H9 (cell line): ENCODE results near the gene MTHFD1L. TPM values are rescaled to one million over a fixed set of nuclear protein-coding genes. Genes with fewer than 3 reads are reported as not detected.
"Not testable (repeated sequence)": the region's sequence is repeated elsewhere in the genome, so short reads cannot be mapped to it uniquely, and the experiment has no call there.

Experiments used
- DNase-seq: peaks from one replicate; pipeline ENCODE4 v3.0.0-alpha.2; 2017
- H2AFZ ChIP-seq: one replicate; pipeline ENCODE4 v1.6.1; 2013; ENCODE audit warnings: mild to moderate bottlenecking, low read length, control low read depth, moderate library complexity
- H2AK5ac ChIP-seq: 2 replicates; pipeline ENCODE4 v1.6.1; 2013; ENCODE audit warnings: low read length, control low read depth, mixed read lengths; ENCODE audit not compliant: insufficient read length
- H2BK120ac ChIP-seq: one replicate; pipeline ENCODE4 v1.6.1; 2013; ENCODE audit warnings: low read depth, mild to moderate bottlenecking, low read length, control low read depth, inconsistent platforms; ENCODE audit not compliant: poor library complexity, severe bottlenecking
- H2BK12ac ChIP-seq: 2 replicates; pipeline ENCODE4 v1.6.1; 2013; ENCODE audit warnings: low read length, control low read depth, mixed read lengths, low read depth; ENCODE audit not compliant: insufficient read length
- H2BK15ac ChIP-seq: 2 replicates; pipeline ENCODE4 v1.6.1; 2013; ENCODE audit warnings: low read depth, low read length, control low read depth
- H2BK20ac ChIP-seq: one replicate; pipeline ENCODE4 v1.6.1; 2013; ENCODE audit warnings: low read depth, mild to moderate bottlenecking, low read length, control low read depth, inconsistent platforms; ENCODE audit not compliant: poor library complexity, severe bottlenecking
- H2BK5ac ChIP-seq: 2 replicates; pipeline ENCODE4 v1.6.1; 2013; ENCODE audit warnings: low read length, control low read depth, mixed read lengths; ENCODE audit not compliant: insufficient read length
- H3K14ac ChIP-seq: 2 replicates; pipeline ENCODE4 v1.6.1; 2013; ENCODE audit warnings: low read length, control low read depth; ENCODE audit not compliant: insufficient read depth
- H3K18ac ChIP-seq: 2 replicates; pipeline ENCODE4 v1.6.1; 2013; ENCODE audit warnings: low read depth, mild to moderate bottlenecking, mixed read lengths, low read length, control low read depth; ENCODE audit not compliant: insufficient read length
- H3K23ac ChIP-seq: 2 replicates; pipeline ENCODE4 v1.6.1; 2013; ENCODE audit warnings: low read length, control low read depth, mixed read lengths, low read depth; ENCODE audit not compliant: insufficient read length
- H3K23me2 ChIP-seq: 2 replicates; pipeline ENCODE4 v1.6.1; 2013; ENCODE audit warnings: low read depth, mild to moderate bottlenecking, mixed read lengths, low read length, control low read depth; ENCODE audit not compliant: insufficient read length, poor library complexity, severe bottlenecking
- H3K27ac ChIP-seq: 2 replicates; pipeline ENCODE4 v1.5.1; 2013; ENCODE audit warnings: low read length, control low read depth, mixed read lengths, low read depth; ENCODE audit not compliant: insufficient read length
- H3K27me3 ChIP-seq: 2 replicates; pipeline ENCODE4 v1.6.1; 2013; ENCODE audit warnings: low read length, control low read depth, inconsistent platforms; ENCODE audit not compliant: insufficient read depth
- H3K4ac ChIP-seq: 2 replicates; pipeline ENCODE4 v1.6.1; 2013; ENCODE audit warnings: low read depth, mild to moderate bottlenecking, control low read depth, inconsistent platforms, low read length, moderate library complexity
- H3K4me1 ChIP-seq: 2 replicates; pipeline ENCODE4 v1.6.1; 2013; ENCODE audit warnings: low read length, control low read depth, inconsistent platforms; ENCODE audit not compliant: insufficient read depth
- H3K4me2 ChIP-seq: 2 replicates; pipeline ENCODE4 v1.6.1; 2013; ENCODE audit warnings: low read length, control low read depth, mixed read lengths; ENCODE audit not compliant: insufficient read length, insufficient read depth
- H3K56ac ChIP-seq: 2 replicates; pipeline ENCODE4 v1.6.1; 2013; ENCODE audit warnings: low read depth, mild to moderate bottlenecking, mixed read lengths, low read length, control low read depth; ENCODE audit not compliant: insufficient read length
- H3K79me1 ChIP-seq: 2 replicates; pipeline ENCODE4 v1.6.1; 2013; ENCODE audit warnings: low read depth, mild to moderate bottlenecking, moderate library complexity, low read length, control low read depth, inconsistent platforms; ENCODE audit not compliant: insufficient read depth, poor library complexity, severe bottlenecking
- H3K79me2 ChIP-seq: 2 replicates; pipeline ENCODE4 v1.6.1; 2013; ENCODE audit warnings: low read length, control low read depth, inconsistent platforms; ENCODE audit not compliant: insufficient read depth
- H3K9ac ChIP-seq: 2 replicates; pipeline ENCODE4 v1.6.1; 2013; ENCODE audit warnings: low read length, control low read depth, mixed read lengths; ENCODE audit not compliant: insufficient read length; ENCODE audit errors: extremely low read depth
- H3K9me3 ChIP-seq: one replicate; pipeline ENCODE4 v1.6.1; 2013; ENCODE audit warnings: low read depth, low read length, inconsistent platforms; ENCODE audit not compliant: control insufficient read depth
- H3T11ph ChIP-seq: one replicate; pipeline ENCODE4 v1.6.1; 2013; ENCODE audit warnings: mild to moderate bottlenecking, low read length, control low read depth, inconsistent platforms
- H4K20me1 ChIP-seq: one replicate; pipeline ENCODE4 v1.6.1; 2013; ENCODE audit not compliant: control insufficient read depth, insufficient read length, insufficient read depth
- H4K5ac ChIP-seq: 2 replicates; pipeline ENCODE4 v1.6.1; 2013; ENCODE audit warnings: low read depth, mild to moderate bottlenecking, mixed read lengths, low read length, control low read depth; ENCODE audit not compliant: insufficient read length
- H4K8ac ChIP-seq: replicated peaks from 2 replicates; pipeline ENCODE4 v1.6.1; 2013; ENCODE audit warnings: low read length, control low read depth, mixed read lengths, low read depth; ENCODE audit not compliant: insufficient read length
- H4K91ac ChIP-seq: 2 replicates; pipeline ENCODE4 v1.6.1; 2013; ENCODE audit warnings: low read depth, mild to moderate bottlenecking, moderate library complexity, mixed read lengths, low read length, control low read depth; ENCODE audit not compliant: insufficient read length
- H3K27ac Mint-ChIP-seq, 3 experiments: 2 replicates in 2 of 3; 3 replicates in 1 of 3; pipeline ENCODE4 v1.8.0; 2020 to 2021; ENCODE audit warnings: mixed read lengths in 3 of 3, mild to moderate bottlenecking in 1 of 3, moderate library complexity in 1 of 3
- H3K27me3 Mint-ChIP-seq: 2 replicates; pipeline ENCODE4 v1.8.0; 2021; ENCODE audit warnings: low read depth, mild to moderate bottlenecking, moderate library complexity, mixed read lengths
- H3K36me3 Mint-ChIP-seq, 3 experiments: 2 replicates in 2 of 3; 3 replicates in 1 of 3; pipeline ENCODE4 v1.8.0; 2020 to 2021; ENCODE audit warnings: low read depth in 3 of 3, mixed read lengths in 3 of 3; ENCODE audit not compliant: insufficient read depth in 1 of 3
- H3K4me1 Mint-ChIP-seq, 2 experiments: 2 replicates each; pipeline ENCODE4 v1.8.0; 2020; ENCODE audit warnings: mixed read lengths in 2 of 2
- H3K4me3 Mint-ChIP-seq, 2 experiments: 2 replicates in 1 of 2; 3 replicates in 1 of 2; pipeline ENCODE4 v1.8.0; 2020 to 2021; ENCODE audit warnings: mild to moderate bottlenecking in 2 of 2, mixed read lengths in 2 of 2, moderate library complexity in 1 of 2
- H3K9me3 Mint-ChIP-seq, 2 experiments: 2 replicates in 1 of 2; 3 replicates in 1 of 2; pipeline ENCODE4 v1.8.0; 2020; ENCODE audit warnings: mild to moderate bottlenecking in 2 of 2, mixed read lengths in 2 of 2, moderate library complexity in 1 of 2
- CTCF ChIP-seq: fragments of 200-600 bp; sonication (generic); conservative IDR thresholded peaks from 3 replicates; pipeline ENCODE4 v1.8.0; 2021; ENCODE audit warnings: antibody characterized with exemption, mild to moderate bottlenecking
- WGBS: extraction: QIAGEN DNeasy Blood & Tissue Kit; methylation state at CpG from one replicate; pipeline ENCODE4 v1.1.7; 2013; ENCODE audit warnings: missing lambda C conversion rate, low lambda C conversion rate, mixed read lengths; ENCODE audit not compliant: insufficient read length; ENCODE audit errors: extremely low coverage; 5-methylcytosine and 5-hydroxymethylcytosine counted together
- total RNA-seq: library from RNA; stranded (reverse); gene quantifications from 2 replicates; pipeline ENCODE4 v1.2.1, GENCODE V29; 2021

The MTHFD1L gene
- total RNA-seq, 1 experiment from 2014 or later = 90.2 TPM

- H3K79me2 ChIP-seq = no peaks in the 10 kb centered on the region
- no peaks in the 10 kb centered on the region for H4K20me1 ChIP-seq
- H3K9ac ChIP-seq = no peak overlapping the region
- H4K91ac ChIP-seq = no peak overlapping the region
- no CpG with 5 or more reads among the region's 5 CpGs for WGBS
- H4K5ac ChIP-seq = no peak overlapping the region
- H3K79me1 ChIP-seq = no peaks in the 10 kb centered on the region
- H4K8ac ChIP-seq = no peak overlapping the region
- TF ChIP-seq CTCF = no peak
- no peak overlapping the region for H3K23ac ChIP-seq
- no peak for DNase-seq
- H3K4me2 ChIP-seq = no peak overlapping the region
- no peak overlapping the region for H3T11ph ChIP-seq
- Mint-ChIP-seq H3K36me3 (peaks cover 31 to 52% (median 35%) of the 10 kb centered on the region in 3 experiments), H3K9me3 (no peaks in the 10 kb centered on the region; a peak in 1 of 5 replicates), H3K27ac (no peak overlapping the region), H3K27me3 (no peaks in the 10 kb centered on the region), H3K4me3 (no peak overlapping the region), H3K4me1 (peaks cover 17 to 21% of the 10 kb centered on the region in 2 experiments)
- no peaks in the 10 kb centered on the region for H3K27me3 ChIP-seq
- no peak overlapping the region for H3K27ac ChIP-seq
- peaks cover 4% of the 10 kb centered on the region; the same call in 1 of the 2 replicates for H3K4me1 ChIP-seq
- no peaks in the 10 kb centered on the region for H3K23me2 ChIP-seq
- no peak overlapping the region for H2BK15ac ChIP-seq
- H2BK5ac ChIP-seq = no peak overlapping the region
- H3K4ac ChIP-seq = no peak overlapping the region
- H3K56ac ChIP-seq = no peak overlapping the region
- no peak overlapping the region for H2BK20ac ChIP-seq
- H2BK12ac ChIP-seq = no peak overlapping the region
- no peak overlapping the region for H3K14ac ChIP-seq
- H2AFZ ChIP-seq = no peak overlapping the region
- no peaks in the 10 kb centered on the region for H3K9me3 ChIP-seq
- H3K18ac ChIP-seq = no peak overlapping the region
- no peak overlapping the region for H2BK120ac ChIP-seq
- H2AK5ac ChIP-seq = no peak overlapping the region
Observed at GRCh38 chr6:151041686-151042085, 176.2 kb downstream of the MTHFD1L start.

DNA sequence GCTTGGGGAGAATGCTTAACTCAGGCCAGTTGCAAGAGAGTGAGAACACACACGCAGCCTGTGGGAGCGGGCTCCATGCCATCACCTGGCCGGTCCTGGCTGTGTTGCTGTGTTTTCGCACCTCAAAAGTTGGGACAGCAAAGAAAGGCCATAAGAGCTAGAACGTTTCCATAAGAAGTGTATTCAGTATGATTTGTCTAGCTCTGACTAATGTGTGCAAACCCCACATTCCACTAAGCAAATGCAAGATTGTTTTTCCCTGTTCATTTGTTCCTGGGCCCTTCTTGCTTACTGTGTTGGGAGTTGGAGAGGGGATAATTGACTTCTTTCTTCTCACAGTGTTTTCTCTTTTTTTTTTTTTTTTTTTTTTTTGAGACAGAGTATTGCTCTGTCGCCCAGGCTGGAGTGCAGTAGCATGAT is 177.4 kb downstream of the MTHFD1L start:
- not testable (repeated sequence) for H4K91ac ChIP-seq, H3K14ac ChIP-seq, H2BK15ac ChIP-seq, DNase-seq, H3K79me2 ChIP-seq, H3K56ac ChIP-seq, H3K27ac ChIP-seq, H4K5ac ChIP-seq, H2BK120ac ChIP-seq, H3K23ac ChIP-seq, H2AK5ac ChIP-seq, H3K27me3 ChIP-seq, H2BK5ac ChIP-seq, H3K4me1 ChIP-seq, H3K23me2 ChIP-seq, H3K27me3 Mint-ChIP-seq, H4K8ac ChIP-seq, H2BK12ac ChIP-seq, H2AFZ ChIP-seq, H3K9me3 Mint-ChIP-seq, H3T11ph ChIP-seq, H3K9me3 ChIP-seq, H3K9ac ChIP-seq, H4K20me1 ChIP-seq, H3K4me3 Mint-ChIP-seq, H3K18ac ChIP-seq, H3K4ac ChIP-seq, H3K4me2 ChIP-seq, H3K79me1 ChIP-seq
- H3K4me1 Mint-ChIP-seq = peaks cover 17 to 21% of the 10 kb centered on the region in 2 experiments
- H3K27ac Mint-ChIP-seq = peak overlapping the region in 1 of 3 experiments; percentile 13; a peak in 2 of 7 replicates
- H3K36me3 Mint-ChIP-seq = peaks cover 32 to 49% (median 32%) of the 10 kb centered on the region in 3 experiments
- WGBS = no CpG with 5 or more reads among the region's 6 CpGs
- H2BK20ac ChIP-seq = peak overlapping the region; percentile 27
